Activated T-cell treated with anti-CD3 and anti-CD28 coated beads, Interleukin-2, amount 50 U/mL, for 72 hours (primary cell): ENCODE measurements around the gene SRSF8. TPM values are rescaled to one million over a fixed set of nuclear protein-coding genes. Genes with fewer than 3 reads are reported as not detected.
A peak's percentile ranks its signal among the peaks of the same experiment; 100 is the strongest.
"Not testable (repeated sequence)": the region's sequence is repeated elsewhere in the genome, so short reads cannot be mapped to it uniquely, and the experiment has no call there.

ENCODE experiments used
- ATAC-seq, 2 donors: fragments of 150-1000 bp; cut with Tn5 transposase; replicated peaks in 1 of 2; 2 replicates each; pipeline ENCODE4 v1.10.0; 2021; ENCODE audit warnings: moderate library complexity in 2 of 2, mild to moderate bottlenecking in 1 of 2
- DNase-seq, 2 donors: peaks; one replicate each; pipeline ENCODE4 v3.0.0; 2021 to 2022; ENCODE audit warnings: mixed read lengths in 1 of 2
- H3K27ac Mint-ChIP-seq: one replicate; pipeline ENCODE4 v1.8.0; 2022; ENCODE audit warnings: mild to moderate bottlenecking, moderate library complexity, mixed read lengths
- H3K27me3 Mint-ChIP-seq: one replicate; pipeline ENCODE4 v1.8.0; 2022; ENCODE audit warnings: low read depth, mixed read lengths
- H3K36me3 Mint-ChIP-seq, 2 donors: one replicate each; pipeline ENCODE4 v1.8.0; 2022; ENCODE audit warnings: mixed read lengths in 2 of 2, mild to moderate bottlenecking in 1 of 2; ENCODE audit not compliant: insufficient read depth in 2 of 2
- H3K4me1 Mint-ChIP-seq: one replicate; pipeline ENCODE4 v1.8.0; 2022; ENCODE audit warnings: low read depth, mixed read lengths
- H3K4me3 Mint-ChIP-seq, 2 donors: one replicate each; pipeline ENCODE4 v1.8.0; 2022; ENCODE audit warnings: mild to moderate bottlenecking in 2 of 2, mixed read lengths in 2 of 2, moderate library complexity in 2 of 2
- H3K9me3 Mint-ChIP-seq, 2 donors: one replicate each; pipeline ENCODE4 v1.8.0; 2022; ENCODE audit warnings: mixed read lengths in 2 of 2
- total RNA-seq, 2 donors: library from RNA; stranded (reverse); gene quantifications; one replicate each; pipeline ENCODE4 v1.2.3, GENCODE V29; 2022

The SRSF8 gene
- total RNA-seq, 2 donors from 2014 or later, result 37.9 to 43.7 TPM

- no peak for ATAC-seq
- Mint-ChIP-seq H3K9me3 (no peaks in the 10 kb centered on the region), H3K27ac (no peak overlapping the region), H3K36me3 (no peaks in the 10 kb centered on the region), H3K27me3 (no peaks in the 10 kb centered on the region), H3K4me1 (peaks cover 7% of the 10 kb centered on the region), H3K4me3 (no peak overlapping the region)
- no peak for DNase-seq
Observed at GRCh38 chr11:95104856-95105255, 38.1 kb downstream of the SRSF8 start.

- no peaks in the 10 kb centered on the region for H3K4me1 Mint-ChIP-seq
- H3K36me3 Mint-ChIP-seq, result peaks cover 0 to 3% of the 10 kb centered on the region in 2 donors
- ATAC-seq (no peak), DNase-seq (no peak)
- no peak overlapping the region for H3K27ac Mint-ChIP-seq
- no peaks in the 10 kb centered on the region for H3K27me3 Mint-ChIP-seq
- H3K4me3 Mint-ChIP-seq, result no peak overlapping the region
- H3K9me3 Mint-ChIP-seq, result no peaks in the 10 kb centered on the region
Observed at GRCh38 chr11:95108159-95108611, 41.5 kb downstream of the SRSF8 start.

GRCh38 chr11:95108671-95109551 lies 42.2 kb downstream of the SRSF8 start:
- H3K4me3 Mint-ChIP-seq, result no peak overlapping the region
- no peaks in the 10 kb centered on the region for H3K27me3 Mint-ChIP-seq
- H3K36me3 Mint-ChIP-seq, result peaks cover 0 to 4% of the 10 kb centered on the region in 2 donors
- DNase-seq (no peak), ATAC-seq (no peak)
- no peak overlapping the region for H3K27ac Mint-ChIP-seq
- H3K4me1 Mint-ChIP-seq, result no peaks in the 10 kb centered on the region
- no peaks in the 10 kb centered on the region for H3K9me3 Mint-ChIP-seq

GRCh38 chr11:95111471-95111870 lies 44.8 kb downstream of the SRSF8 start:
- not testable (repeated sequence) for H3K36me3 Mint-ChIP-seq, H3K27me3 Mint-ChIP-seq, H3K9me3 Mint-ChIP-seq, H3K4me1 Mint-ChIP-seq, ATAC-seq, H3K27ac Mint-ChIP-seq, DNase-seq, H3K4me3 Mint-ChIP-seq

- Mint-ChIP-seq H3K27me3 (no peaks in the 10 kb centered on the region), H3K27ac (no peak overlapping the region), H3K36me3 (peaks cover 0 to 4% of the 10 kb centered on the region in 2 donors), H3K4me1 (no peaks in the 10 kb centered on the region), H3K4me3 (no peak overlapping the region), H3K9me3 (no peaks in the 10 kb centered on the region)
- ATAC-seq (no peak), DNase-seq (no peak)
Observed at GRCh38 chr11:95111923-95112540, 45.3 kb downstream of the SRSF8 start.

- Mint-ChIP-seq H3K27ac (no peak overlapping the region), H3K36me3 (peaks cover 4 to 12% of the 10 kb centered on the region in 2 donors), H3K27me3 (no peaks in the 10 kb centered on the region), H3K9me3 (peaks cover 1 to 4% of the 10 kb centered on the region in 2 donors), H3K4me3 (no peak overlapping the region), H3K4me1 (peaks cover 11% of the 10 kb centered on the region)
- ATAC-seq, result no peak
- no peak for DNase-seq
Observed at GRCh38 chr11:95115597-95115996, 48.9 kb downstream of the SRSF8 start.

- ATAC-seq (peak; percentile 76 to 95), DNase-seq (peak; percentile 18 to 19)
- peak overlapping the region; percentile 31 for H3K27ac Mint-ChIP-seq
- peaks cover 1 to 4% of the 10 kb centered on the region in 2 donors for H3K9me3 Mint-ChIP-seq
- H3K4me1 Mint-ChIP-seq, result peaks cover 17% of the 10 kb centered on the region
- H3K36me3 Mint-ChIP-seq, result peaks cover 4 to 10% of the 10 kb centered on the region in 2 donors
- H3K4me3 Mint-ChIP-seq, result no peak overlapping the region
- no peaks in the 10 kb centered on the region for H3K27me3 Mint-ChIP-seq
Observed at GRCh38 chr11:95119361-95120060, 52.8 kb downstream of the SRSF8 start.

Other genes starting within 250 kb of the SRSF8 start
- gene CWC15, start 93.4 kb upstream of the SRSF8 start, total RNA-seq, result 10 to 100 TPM; 75.1 to 91.4 TPM
- 1 to 10 TPM; 1.4 to 1.8 TPM for gene KDM4D, start 93.2 kb upstream of the SRSF8 start, total RNA-seq
- gene KDM4E, start 41.7 kb upstream of the SRSF8 start, total RNA-seq, result not detected
- not detected for gene KDM4F, start 17.5 kb upstream of the SRSF8 start, total RNA-seq
- gene ENDOD1, start 22.9 kb downstream of the SRSF8 start, total RNA-seq, result 10 to 100 TPM; 16.1 to 20.5 TPM
- 10 to 100 TPM; 13.7 to 15.6 TPM for gene SESN3, start 164.3 kb downstream of the SRSF8 start, total RNA-seq